HG03095 (cell line): ENCODE measurements around the gene PAM16.
"Not testable (repeated sequence)": the region's sequence is repeated elsewhere in the genome, so short reads cannot be mapped to it uniquely, and the experiment has no call there.

ENCODE experiments used
- ATAC-seq: cut with Tn5 transposase; IDR thresholded peaks from one replicate; pipeline ENCODE4 v1.9.1; 2021; ENCODE audit warnings: moderate library complexity; ENCODE audit not compliant: unreplicated experiment

The PAM16 gene

GRCh38 chr16:4350787-4351659, at the start of gene PAM16:
Gene PAM16, minus strand, starts transcription at chr16:4351321. Its CDS starts 87 bp downstream, at chr16:4351234.
- peak; percentile 82 for ATAC-seq

GRCh38 chr16:4399001-4399730, 48.0 kb upstream of the PAM16 start:
- ATAC-seq = no peak

DNA sequence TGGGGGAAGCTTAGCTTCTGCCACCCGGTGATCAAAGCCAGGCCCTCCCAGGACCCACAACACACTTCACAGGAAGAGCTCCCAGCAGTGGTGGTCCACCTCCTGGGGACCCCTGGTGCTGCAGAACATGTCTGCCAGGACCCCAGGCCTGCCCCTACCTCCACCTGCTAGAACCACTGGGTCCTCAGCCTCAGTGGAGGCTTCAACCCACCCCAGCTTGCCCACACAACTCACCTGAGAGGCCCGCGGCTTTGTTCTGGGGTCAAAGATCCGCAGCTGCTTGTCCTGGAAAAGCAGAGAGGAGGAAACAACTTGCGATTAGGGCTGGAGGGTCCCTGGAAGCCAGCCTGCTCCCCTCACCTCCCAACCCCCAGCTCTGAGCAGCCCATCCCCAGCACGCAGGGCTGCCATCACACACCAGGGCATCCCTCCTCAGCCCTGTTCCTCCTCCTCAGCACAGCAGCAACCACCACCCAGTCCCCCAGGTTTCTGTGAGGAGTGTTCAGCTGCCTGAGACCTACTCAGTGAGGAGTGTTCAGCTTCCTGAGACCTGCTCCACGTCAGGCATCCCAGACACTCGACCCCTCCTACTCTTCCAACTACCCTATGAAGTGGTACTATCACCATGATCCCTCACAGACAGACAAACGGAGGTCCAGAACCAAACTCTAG, 44.1 kb upstream of the PAM16 start:
- no peak for ATAC-seq

GRCh38 chr16:4393850-4394249, 42.7 kb upstream of the PAM16 start:
- ATAC-seq = not testable (repeated sequence)

DNA sequence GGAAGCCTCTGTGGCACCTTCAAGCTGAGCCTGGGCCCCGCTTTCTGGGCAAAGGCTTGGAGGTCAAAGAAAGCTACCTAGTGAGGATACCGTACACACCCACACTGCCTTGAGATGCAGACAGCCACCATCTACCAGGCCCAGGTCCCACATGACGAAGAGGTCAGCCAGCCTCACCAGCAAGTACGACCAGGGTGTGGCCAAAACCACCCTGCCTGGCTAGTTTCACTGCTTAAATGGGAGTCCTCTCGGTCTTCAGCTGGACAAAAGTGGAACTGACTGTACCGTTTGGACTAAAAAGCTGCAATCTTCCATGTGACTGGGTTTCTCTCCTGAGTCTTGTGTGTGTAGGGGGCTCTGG, 42.1 kb upstream of the PAM16 start:
- ATAC-seq = no peak

- no peak for ATAC-seq
Observed at GRCh38 chr16:4392382-4393239, 41.5 kb upstream of the PAM16 start.

DNA sequence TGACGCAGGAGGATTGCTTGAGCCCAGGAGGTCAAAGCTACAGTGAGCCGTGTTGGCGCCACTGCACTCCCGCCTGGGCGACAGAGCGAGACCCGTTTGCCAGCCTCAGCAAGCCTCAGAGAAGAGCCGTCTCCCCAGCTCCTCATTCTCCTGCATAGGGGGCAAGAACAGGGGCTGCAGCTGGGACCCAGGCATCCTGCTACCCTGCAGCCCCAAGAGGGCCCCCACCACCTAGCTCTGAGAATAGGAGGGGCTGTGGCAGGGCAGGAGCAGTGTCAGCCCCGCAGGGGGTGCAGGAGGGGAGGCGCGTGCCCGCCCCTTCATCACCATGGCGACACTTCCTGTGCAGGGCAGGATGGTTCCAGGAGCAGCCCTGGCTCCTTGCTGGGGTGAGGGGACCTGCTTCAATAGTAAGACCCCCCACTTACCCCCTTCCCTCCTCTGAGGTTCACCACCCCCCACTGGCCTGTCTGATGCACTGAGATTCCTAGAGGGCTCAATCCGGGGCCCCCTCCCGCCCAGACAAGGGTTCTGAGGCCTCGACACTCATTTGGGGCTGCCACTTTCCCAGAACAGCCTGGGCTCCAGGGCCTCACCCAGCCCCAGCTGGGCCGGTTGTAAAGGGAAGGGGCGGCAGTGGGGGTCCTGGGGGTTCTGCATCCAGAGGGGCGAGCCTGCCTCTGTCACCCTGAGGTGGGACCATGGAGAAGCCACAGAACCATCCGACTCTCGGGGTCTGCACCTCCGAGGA, 40.7 kb upstream of the PAM16 start:
- no peak for ATAC-seq

DNA sequence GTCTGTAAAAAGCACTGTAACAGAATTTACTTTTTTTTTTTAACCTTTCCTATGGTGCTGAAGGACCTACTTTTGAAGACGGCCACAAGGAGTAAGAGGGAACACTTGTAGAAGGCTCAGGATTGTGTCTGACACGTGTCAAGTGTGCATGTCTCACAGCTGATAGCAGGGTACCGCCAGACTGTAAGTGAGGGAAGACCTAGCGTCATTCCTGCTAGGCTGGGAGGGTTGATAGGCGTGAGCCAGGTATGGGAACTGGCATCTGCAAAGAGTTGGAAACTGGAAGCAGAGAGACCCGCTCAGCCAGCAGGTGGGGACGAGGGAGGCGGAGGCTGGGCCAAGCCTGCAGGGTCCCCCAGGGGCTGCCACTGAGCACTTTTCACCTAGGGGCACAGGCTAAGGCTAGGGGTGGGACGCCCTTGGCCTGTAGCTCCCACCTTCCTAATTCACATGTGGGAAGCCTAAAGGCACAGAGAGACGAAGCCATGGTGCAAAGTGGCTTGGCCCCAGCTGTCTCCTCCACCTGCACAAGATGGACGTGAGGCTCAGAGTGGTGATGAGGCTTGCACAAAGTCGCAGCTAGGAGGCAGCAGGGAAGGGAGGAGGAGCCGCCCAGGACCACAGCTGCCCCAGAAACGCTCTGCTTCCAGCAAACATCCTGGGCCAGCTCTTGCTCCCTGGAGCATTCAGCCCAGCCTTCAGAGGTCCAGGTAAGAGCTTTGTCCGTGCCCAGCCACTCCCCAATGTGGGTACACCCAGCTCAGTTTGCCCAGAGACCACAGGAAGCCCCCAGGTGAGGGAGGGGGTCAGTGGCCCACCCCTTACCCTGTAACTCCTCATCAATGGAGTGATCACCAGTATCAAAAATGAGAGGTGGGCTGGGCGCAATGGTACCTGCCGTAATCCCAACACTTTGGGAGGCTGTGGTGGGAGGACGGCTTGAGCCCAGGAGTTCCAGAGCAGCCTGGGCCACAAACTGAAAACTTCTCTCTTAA, 39.4 kb upstream of the PAM16 start:
- no peak for ATAC-seq

- ATAC-seq = no peak
Observed at GRCh38 chr16:4389051-4389955, 38.2 kb upstream of the PAM16 start.

DNA sequence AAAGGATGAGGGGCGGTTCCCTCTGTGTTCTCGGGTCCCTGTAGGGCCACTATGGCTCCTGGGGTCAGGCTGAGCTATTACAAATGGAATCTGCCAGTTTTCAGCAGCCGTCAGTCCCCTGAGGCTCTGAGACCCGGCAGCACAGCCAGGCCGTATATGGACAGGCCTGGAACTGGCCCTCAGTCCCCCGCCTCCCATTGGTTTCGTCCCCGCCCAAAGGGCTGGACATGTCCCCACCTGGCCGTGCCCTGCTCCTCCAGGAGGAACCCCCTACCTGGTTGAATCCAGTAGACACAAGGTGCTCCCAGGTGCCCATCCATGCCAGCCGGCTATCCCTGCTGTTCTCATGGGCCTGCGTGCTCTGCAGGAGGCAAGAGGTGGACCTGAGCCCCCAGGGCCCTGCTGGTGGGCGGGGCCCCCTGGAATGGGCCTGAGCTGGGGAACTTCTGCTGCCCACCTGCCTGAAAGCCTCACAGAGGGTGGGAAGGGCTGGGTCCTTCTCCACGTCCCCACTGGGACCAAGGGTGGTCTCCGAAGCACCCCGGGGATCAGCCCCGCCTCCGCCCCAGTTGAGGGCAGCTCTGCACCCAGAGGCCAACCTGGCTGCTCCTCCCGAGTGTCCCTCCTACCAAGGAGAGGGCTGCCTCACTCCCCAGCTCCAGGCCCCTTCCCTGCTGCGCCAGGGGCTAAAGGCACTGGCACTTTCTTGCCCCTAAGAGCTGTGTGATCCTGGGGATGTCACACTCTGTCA, 37.3 kb upstream of the PAM16 start:
- ATAC-seq = no peak

DNA sequence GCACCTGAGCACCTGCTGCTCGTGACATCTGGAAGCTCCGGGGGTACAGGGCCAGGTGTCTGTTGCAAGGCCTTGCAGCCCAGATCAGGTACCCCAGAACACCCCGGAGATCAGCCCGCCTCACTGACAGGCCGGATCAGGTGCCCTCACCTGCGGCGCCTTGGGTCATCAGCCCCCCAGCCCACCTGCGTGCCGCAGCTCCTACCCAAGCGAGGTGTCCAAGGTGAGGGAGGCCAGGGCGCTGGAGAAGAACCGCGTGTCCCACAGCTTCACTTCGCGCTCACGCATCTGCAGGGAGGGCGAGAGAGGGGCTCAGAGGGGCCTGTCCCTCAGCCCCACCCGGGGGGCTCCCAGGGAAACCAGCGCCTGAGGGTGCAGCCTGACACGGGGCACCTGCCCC, 36.7 kb upstream of the PAM16 start:
- no peak for ATAC-seq

GRCh38 chr16:4386951-4387565, 35.9 kb upstream of the PAM16 start:
- no peak for ATAC-seq

DNA sequence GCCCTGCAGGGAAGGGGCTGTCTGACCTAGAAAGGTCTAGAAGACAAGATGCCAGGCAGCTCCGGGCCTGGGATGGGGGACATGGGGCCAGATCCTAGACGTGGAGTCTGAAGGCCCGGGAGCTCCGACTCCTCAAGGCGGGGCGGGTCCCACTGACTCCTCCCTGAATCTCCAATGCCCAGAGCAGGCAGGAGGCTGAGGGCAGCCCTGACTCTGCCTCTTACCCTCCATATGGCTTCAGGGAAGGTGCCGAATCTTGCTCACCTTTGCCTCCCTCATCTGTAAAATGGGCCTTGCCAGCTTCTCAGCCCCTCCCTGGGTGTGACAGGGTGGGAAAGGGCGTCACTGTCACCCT, 35.3 kb upstream of the PAM16 start:
- no peak for ATAC-seq

GRCh38 chr16:4385789-4386450, 34.8 kb upstream of the PAM16 start:
- no peak for ATAC-seq

GRCh38 chr16:4385066-4385788, 34.1 kb upstream of the PAM16 start:
- no peak for ATAC-seq

- ATAC-seq = no peak
Observed at GRCh38 chr16:4384509-4384942, 33.4 kb upstream of the PAM16 start.
